Dedifferentiated amniotic fluid mesenchymal stem cell (primary cell): ENCODE results near the gene CCT6A.
"Not testable (repeated sequence)": the region's sequence is repeated elsewhere in the genome, so short reads cannot be mapped to it uniquely, and the experiment has no call there.

Source experiments
- DNase-seq: peaks from one replicate; pipeline ENCODE4 v3.0.0-alpha.2; 2016; ENCODE audit errors: extremely low spot score

Gene CCT6A

DNA sequence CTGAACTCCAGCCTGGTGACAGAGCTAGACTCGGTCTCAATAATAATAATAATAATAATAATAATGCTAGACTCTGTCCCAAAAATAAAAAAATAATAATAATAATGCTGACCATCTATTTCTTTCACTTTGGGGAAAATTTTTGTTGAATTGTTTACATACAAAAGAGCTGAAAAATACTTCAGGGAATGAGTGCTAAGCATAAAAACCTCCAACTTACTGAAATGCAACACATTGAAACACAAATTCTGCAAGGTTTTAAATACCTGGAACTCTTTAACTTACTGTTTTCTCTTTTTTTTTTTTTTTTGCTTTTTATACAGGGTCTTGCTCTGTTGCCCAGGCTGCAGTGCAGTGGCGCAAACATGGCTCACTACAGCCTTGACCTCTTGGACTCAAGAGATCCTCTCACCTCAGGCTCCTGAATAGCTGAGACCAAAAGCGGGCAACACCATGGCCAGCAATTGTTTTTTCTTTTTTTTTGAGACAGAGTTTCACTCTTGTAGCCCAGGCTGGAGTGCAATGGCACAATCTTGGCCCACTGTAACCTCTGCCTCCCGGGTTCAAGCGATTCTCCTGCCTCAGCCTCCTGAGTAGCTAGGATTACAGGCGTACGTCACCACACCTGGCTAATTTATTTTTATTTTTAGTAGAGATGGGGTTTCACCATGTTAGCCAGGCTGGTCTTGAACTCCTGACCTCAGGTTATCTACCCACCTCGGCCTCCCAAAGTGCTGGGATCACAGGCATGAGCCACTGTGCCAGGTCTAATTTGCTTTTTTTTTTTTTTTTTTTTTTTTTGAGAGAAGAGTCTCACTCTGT, 46.8 kb downstream of the CCT6A start:
- not testable (repeated sequence) for DNase-seq

- DNase-seq = no peak
These were observed 48.1 kb downstream of the CCT6A start for GRCh38 chr7:56099653-56100052.

GRCh38 chr7:56104138-56104537, 52.6 kb downstream of the CCT6A start:
- not testable (repeated sequence) for DNase-seq

- DNase-seq = peak; percentile 67
These were observed 53.9 kb downstream of the CCT6A start for GRCh38 chr7:56105508-56105907.

DNA sequence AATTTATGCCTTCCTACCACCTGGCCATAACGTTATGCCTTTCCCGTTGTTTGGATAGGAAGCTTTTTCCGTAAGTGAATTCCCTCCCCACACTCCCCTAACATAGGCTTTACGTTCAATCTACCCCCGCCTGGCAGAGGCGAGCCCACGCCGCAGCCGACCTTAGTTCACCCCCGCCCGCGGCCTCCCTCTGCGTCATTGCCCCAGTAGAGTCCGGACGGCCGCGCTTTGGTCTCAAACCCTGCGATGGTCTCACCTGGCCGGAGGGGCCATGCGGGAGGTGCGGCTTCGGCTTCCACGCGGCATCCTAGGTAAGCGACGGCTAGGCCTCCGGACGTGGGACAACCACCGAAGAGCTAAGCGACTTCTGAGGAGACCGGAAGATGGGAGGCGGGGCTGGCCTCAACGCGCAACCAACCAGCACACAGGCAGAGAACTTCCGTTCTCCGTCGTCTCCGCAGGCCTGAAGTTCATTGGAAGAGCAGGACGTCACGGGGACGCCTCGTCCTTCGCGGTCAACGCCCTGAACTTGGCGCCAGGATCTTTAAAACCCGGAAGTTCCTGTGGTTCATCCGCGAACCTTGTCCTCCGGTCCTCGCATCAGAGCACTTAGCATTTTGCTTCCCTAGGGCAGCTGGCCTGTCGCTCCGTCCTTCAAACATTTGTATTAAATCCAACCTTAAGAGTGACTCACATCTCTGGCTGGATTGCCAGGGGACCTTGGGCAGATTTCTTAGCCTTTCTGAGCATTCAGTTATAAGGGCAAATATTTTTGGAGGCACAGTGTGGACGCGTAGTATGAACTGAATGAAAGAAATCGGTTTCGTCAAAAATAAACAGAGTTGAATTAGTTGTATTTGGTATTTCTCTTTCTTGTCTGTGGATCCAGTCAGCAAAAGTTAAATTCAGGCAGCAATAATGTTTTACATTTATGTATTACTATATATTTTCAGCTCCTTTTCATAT, 54.8 kb downstream of the CCT6A start, which contains the start of gene CHCHD2:
CHCHD2 (minus strand) TSS at position 369 of the 966 bp plus-strand sequence; CDS start at position 306, 63 bp downstream.
- peak; percentile 99 for DNase-seq

GRCh38 chr7:56107954-56108258, 56.3 kb downstream of the CCT6A start:
- DNase-seq = no peak

- no peak for DNase-seq
These were observed 59.0 kb downstream of the CCT6A start for GRCh38 chr7:56110611-56111010.

GRCh38 chr7:56112244-56112643, 60.7 kb downstream of the CCT6A start:
- DNase-seq = not testable (repeated sequence)
